Inferior parietal cortex (tissue), 1 donor: ENCODE results near the gene MST1R.

Experiments
- DNase-seq: peaks from one replicate; pipeline ENCODE4 v3.0.0-alpha.2; 2016; ENCODE audit errors: extremely low spot score

MST1R gene

DNA sequence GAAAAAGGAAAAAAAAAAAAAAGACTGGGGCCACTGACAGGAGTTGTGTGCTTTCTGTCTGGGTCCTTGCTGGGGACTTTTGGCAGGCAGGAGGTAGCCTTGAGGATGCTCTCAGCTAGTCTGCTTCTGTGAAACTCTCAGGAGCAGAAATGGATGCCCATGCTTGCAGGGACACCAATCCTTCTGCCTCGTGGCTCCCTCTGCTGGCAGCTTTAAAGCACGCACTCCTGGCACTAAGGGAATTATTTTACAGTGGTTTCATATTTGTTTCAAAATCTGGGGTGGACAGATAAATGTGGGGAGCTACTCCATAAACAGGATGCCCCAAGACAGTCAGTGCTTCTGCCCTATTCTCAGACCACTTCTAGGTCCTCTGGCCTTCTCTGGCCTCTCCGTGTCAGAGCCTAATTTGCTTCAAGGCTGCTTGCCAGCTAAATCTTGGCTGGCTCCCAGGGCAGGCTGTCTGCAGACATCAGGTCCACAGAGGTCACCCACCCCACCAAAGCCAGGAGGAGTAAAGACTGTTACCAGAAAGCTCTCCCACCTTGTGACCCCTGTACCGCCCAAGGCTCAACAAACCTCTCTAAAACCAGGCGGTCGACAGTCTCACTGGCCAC lies 64.4 kb downstream of the MST1R start:
- peak; percentile 93 for DNase-seq
